K562 (cell line): ENCODE measurements around the gene UQCR11. TPM values are rescaled to one million over a fixed set of nuclear protein-coding genes. Genes with fewer than 3 reads are reported as not detected.

Experiments
- COPS2 ChIP-seq: fragments of 450-650 bp; conservative IDR thresholded peaks from 2 replicates; pipeline ENCODE4 v1.6.1; 2016; ENCODE audit warnings: mild to moderate bottlenecking, moderate library complexity
- FIP1L1 ChIP-seq: fragments of 200-400 bp; formaldehyde crosslinking; IDR thresholded peaks from 2 replicates; pipeline ENCODE4 v1.6.1; 2018; ENCODE audit warnings: mild to moderate bottlenecking, low read depth, low read length; ENCODE audit not compliant: poor library complexity, severe bottlenecking
- JUND ChIP-seq, 2 experiments: IDR thresholded peaks; 2 replicates in 1 of 2; 3 replicates in 1 of 2; pipeline ENCODE4 v1.6.1; 2011; ENCODE audit warnings: borderline replicate concordance in 2 of 2, low read depth in 2 of 2, low read length in 2 of 2, improper control_type of control experiment in 1 of 2, missing biosample characterization in 1 of 2, missing genetic modification characterization in 1 of 2, missing genetic modification reagents in 1 of 2
- KAT7 ChIP-seq: sonication (generic); formaldehyde crosslinking; IDR thresholded peaks from 2 replicates; pipeline ENCODE4 v1.8.0; 2022; ENCODE audit warnings: missing genetic modification reagents, mild to moderate bottlenecking, borderline replicate concordance
- KAT8 ChIP-seq: fragments of 450-650 bp; IDR thresholded peaks from 2 replicates; pipeline ENCODE4 v1.6.1; 2016; ENCODE audit warnings: low read depth, mild to moderate bottlenecking
- KLF6 ChIP-seq: fragments of 250-450 bp; sonication (Bioruptor Pico); IDR thresholded peaks from 2 replicates; pipeline ENCODE4 v1.4.0; 2020; ENCODE audit warnings: mild to moderate bottlenecking, moderate library complexity, borderline replicate concordance
- MIER1 ChIP-seq: fragments of 450-650 bp; IDR thresholded peaks from 2 replicates; pipeline ENCODE4 v1.6.1; 2016; ENCODE audit warnings: antibody characterized with exemption, mild to moderate bottlenecking, low read depth
- MYNN ChIP-seq, 2 experiments: sonication (generic); formaldehyde crosslinking in 1 of 2; IDR thresholded peaks; 2 replicates each; pipeline versions ENCODE4 v1.5.0 to v1.6.1; 2016 to 2020; ENCODE audit warnings: antibody characterized with exemption in 1 of 2, missing genetic modification reagents in 1 of 2
- NCOA4 ChIP-seq: fragments of 450-650 bp; IDR thresholded peaks from 2 replicates; pipeline ENCODE4 v1.6.1; 2018; ENCODE audit warnings: mild to moderate bottlenecking; ENCODE audit not compliant: partially characterized antibody
- RBM39 ChIP-seq: fragments of 200-400 bp; formaldehyde crosslinking; optimal IDR thresholded peaks from 2 replicates; pipeline ENCODE3; 2018; ENCODE audit warnings: low read depth, low read length
- SLC30A9 ChIP-seq: fragments of 250-450 bp; sonication (Bioruptor Pico); IDR thresholded peaks from 2 replicates; pipeline ENCODE4 v1.8.0; 2022; ENCODE audit warnings: mild to moderate bottlenecking, moderate library complexity
- SMARCE1 ChIP-seq: fragments of 450-650 bp; IDR thresholded peaks from 2 replicates; pipeline ENCODE4 v1.7.1; 2016; ENCODE audit warnings: mild to moderate bottlenecking
- SMC3 ChIP-seq: conservative IDR thresholded peaks from 2 replicates; pipeline ENCODE4 v1.6.1; 2011; ENCODE audit warnings: low read depth, low read length, improper control_type of control experiment; ENCODE audit not compliant: insufficient read depth
- SNAPC5 ChIP-seq: fragments of 250-450 bp; sonication (Bioruptor Pico); IDR thresholded peaks from 2 replicates; pipeline ENCODE4 v1.8.0; 2021; ENCODE audit warnings: moderate library complexity, mild to moderate bottlenecking, inconsistent platforms
- TRIM24 ChIP-seq, 2 experiments: fragments of 450-650 bp; IDR thresholded peaks; 2 replicates each; pipeline ENCODE4 v1.6.1; 2016
- VEZF1 ChIP-seq: fragments of 200-800 bp; sonication (Bioruptor generic); IDR thresholded peaks from 2 replicates; pipeline ENCODE4 v1.6.1; 2017; ENCODE audit warnings: missing genetic modification characterization, missing compliant biosample characterization
- ZBTB17 ChIP-seq: fragments of 450-650 bp; formaldehyde crosslinking; IDR thresholded peaks from 2 replicates; pipeline ENCODE4 v1.4.0; 2020; ENCODE audit warnings: mild to moderate bottlenecking
- ZFX ChIP-seq: sonication (generic); formaldehyde crosslinking; IDR thresholded peaks from 2 replicates; pipeline ENCODE4 v1.8.0; 2022; ENCODE audit warnings: mild to moderate bottlenecking, missing genetic modification reagents, moderate library complexity
- ZNF124 ChIP-seq: sonication (generic); formaldehyde crosslinking; IDR thresholded peaks from 2 replicates; pipeline ENCODE4 v1.8.1; 2022; ENCODE audit warnings: missing genetic modification reagents
- ZNF212 ChIP-seq: fragments of 450-650 bp; formaldehyde crosslinking; IDR thresholded peaks from 2 replicates; pipeline ENCODE4 v1.4.0; 2020; ENCODE audit warnings: mild to moderate bottlenecking
- ZNF282 ChIP-seq: sonication (generic); formaldehyde crosslinking; IDR thresholded peaks from 2 replicates; pipeline ENCODE4 v1.8.1; 2023; ENCODE audit warnings: missing genetic modification reagents
- ZNF347 ChIP-seq: fragments of 450-650 bp; formaldehyde crosslinking; IDR thresholded peaks from 2 replicates; pipeline ENCODE4 v1.4.0; 2020; ENCODE audit warnings: low read depth, mild to moderate bottlenecking, moderate library complexity
- ZNF518B ChIP-seq: fragments of 250-450 bp; sonication (Bioruptor Pico); IDR thresholded peaks from 2 replicates; pipeline ENCODE4 v1.5.0; 2021; ENCODE audit warnings: mild to moderate bottlenecking, moderate library complexity
- polyA plus RNA-seq, 8 experiments: library from polyadenylated mRNA; depleted of rRNA in 4 of 8; stranded (reverse) in 5 of 8; unstranded in 3 of 8; fragments of >200 nt; fragmentation: Nextera tagmentation in 2 of 8; fragmentation: Illumina TruSeq in 1 of 8; extraction: Ambion mirVana in 2 of 8; extraction: Trizol in 1 of 8; gene quantifications; 2 replicates each; pipeline versions ENCODE4 v1.2.1 to v1.2.3, GENCODE V29; 2011 to 2014; ENCODE audit warnings: inconsistent platforms in 1 of 8, missing spikeins in 1 of 8
- total RNA-seq, 7 experiments: library from RNA; depleted of rRNA in 6 of 7; stranded (reverse); fragments of >200 nt in 6 of 7; fragmentation: Illumina TruSeq in 2 of 7; extraction: Trizol in 2 of 7; gene quantifications; 2 replicates each; pipeline versions ENCODE4 v1.2.1 to v1.2.3, GENCODE V29; 2011 to 2021; ENCODE audit warnings: low replicate concordance in 1 of 7
- TF ChIP-seq, protein P1 (sequence below): sonication (generic); formaldehyde crosslinking; IDR thresholded peaks from 2 replicates; pipeline ENCODE4 v1.9.0; 2022; ENCODE audit warnings: mild to moderate bottlenecking, missing genetic modification reagents

The UQCR11 gene
- total and polyA plus RNA-seq, 9 of the 15 experiments (the other 6 are each of a cell fraction or from before 2014, with no cell fraction given) = 57.6 to 394 (median 259) TPM

- TF ChIP-seq MYNN (IDR thresholded peaks at IDR 0.05) (no peak), MYNN (CRISPR knock-in tag; IDR thresholded peaks at IDR 0.05) (no peak), ZNF124 (CRISPR knock-in tag) (no peak), MIER1 (no peak), VEZF1 (CRISPR knock-in tag) (no peak), SNAPC5 (CRISPR knock-in tag) (no peak), NCOA4 (no peak), ZFX (CRISPR knock-in tag) (peak; percentile 85), FIP1L1 (peak; percentile 96), SMC3 (no peak), ZNF347 (CRISPR knock-in tag) (no peak), SMARCE1 (no peak), TRIM24 (IDR thresholded peaks at IDR 0.05) (no peak), ZNF212 (no peak), KLF6 (CRISPR knock-in tag) (no peak), COPS2 (no peak), KAT8 (no peak), SLC30A9 (no peak), ZNF282 (CRISPR knock-in tag) (no peak), JUND (IDR thresholded peaks at IDR 0.05; ENCODE audit: borderline replicate concordance, low read depth, low read length) (no peak), JUND (tag; IDR thresholded peaks at IDR 0.05; ENCODE audit: borderline replicate concordance, low read depth, low read length) (no peak; the same call in 2 of the 3 replicates), ZBTB17 (CRISPR knock-in tag) (peak; percentile 58; the same call in 1 of the 2 replicates), KAT7 (CRISPR knock-in tag) (no peak), RBM39 (no peak), ZNF518B (CRISPR knock-in tag) (no peak)
- TF ChIP-seq, protein P1, sequence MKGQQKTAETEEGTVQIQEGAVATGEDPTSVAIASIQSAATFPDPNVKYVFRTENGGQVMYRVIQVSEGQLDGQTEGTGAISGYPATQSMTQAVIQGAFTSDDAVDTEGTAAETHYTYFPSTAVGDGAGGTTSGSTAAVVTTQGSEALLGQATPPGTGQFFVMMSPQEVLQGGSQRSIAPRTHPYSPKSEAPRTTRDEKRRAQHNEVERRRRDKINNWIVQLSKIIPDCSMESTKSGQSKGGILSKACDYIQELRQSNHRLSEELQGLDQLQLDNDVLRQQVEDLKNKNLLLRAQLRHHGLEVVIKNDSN (CRISPR knock-in tag) = 0 out of 2 replicates have a peak, but pooled peaks have one; percentile 27
These were observed 13.1 kb downstream of the UQCR11 start (continued) for GRCh38 chr19:1592024-1592754.
